22Rv1 (cell line): ENCODE results near the gene MRFAP1.

ENCODE experiments used
- CTCF ChIP-seq: fragments of 450-650 bp; IDR thresholded peaks from 2 replicates; pipeline ENCODE4 v1.5.1; 2017; ENCODE audit warnings: mild to moderate bottlenecking
- ZFX ChIP-seq: fragments of 450-650 bp; IDR thresholded peaks from 2 replicates; pipeline ENCODE4 v1.6.1; 2017; ENCODE audit warnings: antibody characterized with exemption, borderline replicate concordance

GRCh38 chr4:6684656-6685055, 44.2 kb downstream of the MRFAP1 start:
- TF ChIP-seq CTCF (no peak), ZFX (no peak)
